ENCODE measurements around the gene HTR7. TPM values are rescaled to one million over a fixed set of nuclear protein-coding genes. Genes with fewer than 3 reads are reported as not detected.
"Not testable (repeated sequence)": the region's sequence is repeated elsewhere in the genome, so short reads cannot be mapped to it uniquely, and the experiment has no call there.

The HTR7 gene
- total and polyA plus RNA-seq, 3 experiments from 2014 or later: not detected

DNA sequence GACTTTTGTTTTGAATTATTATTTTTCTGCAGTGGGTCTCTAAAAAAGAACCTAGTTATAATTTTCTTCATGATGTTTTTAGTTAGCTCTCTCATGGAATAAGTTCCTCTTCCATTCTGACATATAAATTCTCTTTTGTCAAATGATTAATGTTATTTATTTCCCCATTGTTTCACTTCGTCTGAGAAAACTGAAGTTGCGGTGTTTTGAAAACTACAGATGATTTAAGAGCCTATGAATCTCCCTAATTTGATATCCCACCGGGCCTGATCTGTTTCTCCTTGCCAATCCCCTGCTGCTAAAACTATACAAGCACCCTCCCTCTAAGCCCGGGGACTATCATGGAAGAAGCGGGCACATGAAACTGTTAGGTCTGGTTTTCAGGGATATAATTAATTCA lies 41.4 kb downstream of the HTR7 start:
- Mint-ChIP-seq H3K27ac (no peak overlapping the region), H3K36me3 (no peaks in the 10 kb centered on the region), H3K27me3 (peaks cover 7 to 8% of the 10 kb centered on the region in 2 donors), H3K9me3 (peaks cover 0 to 3% (median 0%) of the 10 kb centered on the region in 5 donors), H3K4me1 (no peaks in the 10 kb centered on the region), H3K4me3 (no peak overlapping the region)
- ChIA-PET CTCF (no interaction called here), POLR2A (no interaction called here)
- Histone ChIP-seq H3K27ac (ENCODE audit: low read depth, low read length) (no peak overlapping the region), H3K36me3 (ENCODE audit: insufficient read depth, low read length) (no peaks in the 10 kb centered on the region), H3K9me3 (ENCODE audit: low read length) (no peaks in the 10 kb centered on the region), H3K27me3 (ENCODE audit: insufficient read depth, low read length, poor library complexity, severe bottlenecking) (no peaks in the 10 kb centered on the region), H3K4me3 (ENCODE audit: low read length) (no peak overlapping the region), H3K4me1 (ENCODE audit: insufficient read depth, low read length) (no peaks in the 10 kb centered on the region)
- DNase-seq: no peak

DNA sequence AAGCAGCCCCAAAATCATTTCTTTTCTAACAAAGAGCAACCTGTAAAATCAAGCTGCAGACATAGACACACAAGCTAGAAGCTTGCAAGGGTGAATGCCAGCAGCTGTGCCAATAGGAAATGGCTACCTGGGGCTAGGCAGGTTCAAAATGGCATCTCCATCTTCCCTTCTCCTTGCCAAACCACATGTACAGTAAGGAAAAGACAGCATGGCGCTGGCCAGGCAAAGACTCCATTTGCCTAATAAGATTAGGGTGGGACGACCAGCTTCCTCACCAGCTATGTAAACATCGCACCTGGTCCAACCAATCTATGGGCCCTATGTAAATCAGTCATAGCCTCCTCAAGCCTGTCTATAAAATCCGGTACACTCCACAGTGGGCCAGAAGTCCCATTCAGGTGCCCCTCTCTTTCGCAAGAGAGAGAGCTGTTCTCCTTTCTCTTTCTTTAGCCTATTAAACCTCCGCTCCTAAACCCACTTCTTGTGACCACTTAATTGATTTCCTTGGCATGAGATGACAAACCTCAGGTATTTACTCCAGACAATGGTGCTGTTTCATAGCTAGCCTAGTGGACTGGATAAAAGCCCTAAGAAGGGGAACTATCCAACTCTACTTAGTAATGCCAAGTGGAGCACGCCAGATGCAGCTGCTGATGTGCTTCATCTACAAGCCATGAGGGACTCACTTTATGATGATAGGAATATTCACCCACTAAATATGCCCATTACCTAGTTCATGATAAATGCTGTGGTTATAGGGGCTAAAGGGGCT lies 44.1 kb downstream of the HTR7 start:
- Histone ChIP-seq H3K27me3 (ENCODE audit: insufficient read depth, low read length, poor library complexity, severe bottlenecking) (no peaks in the 10 kb centered on the region), H3K36me3 (ENCODE audit: insufficient read depth, low read length) (no peaks in the 10 kb centered on the region), H3K9me3 (ENCODE audit: low read length) (no peaks in the 10 kb centered on the region), H3K4me3 (ENCODE audit: low read length) (no peak overlapping the region), H3K27ac (ENCODE audit: low read depth, low read length) (no peak overlapping the region), H3K4me1 (ENCODE audit: insufficient read depth, low read length) (no peaks in the 10 kb centered on the region)
- no peak overlapping the region for H3K4me3 Mint-ChIP-seq
- no peak for DNase-seq
- no peak overlapping the region for H3K27ac Mint-ChIP-seq
- ChIA-PET POLR2A (no interaction called here), CTCF (no interaction called here)
- H3K27me3 Mint-ChIP-seq: peaks cover 7 to 8% of the 10 kb centered on the region in 2 donors
- H3K36me3 Mint-ChIP-seq: no peaks in the 10 kb centered on the region
- no peaks in the 10 kb centered on the region for H3K4me1 Mint-ChIP-seq
- H3K9me3 Mint-ChIP-seq: no peaks in the 10 kb centered on the region

DNA sequence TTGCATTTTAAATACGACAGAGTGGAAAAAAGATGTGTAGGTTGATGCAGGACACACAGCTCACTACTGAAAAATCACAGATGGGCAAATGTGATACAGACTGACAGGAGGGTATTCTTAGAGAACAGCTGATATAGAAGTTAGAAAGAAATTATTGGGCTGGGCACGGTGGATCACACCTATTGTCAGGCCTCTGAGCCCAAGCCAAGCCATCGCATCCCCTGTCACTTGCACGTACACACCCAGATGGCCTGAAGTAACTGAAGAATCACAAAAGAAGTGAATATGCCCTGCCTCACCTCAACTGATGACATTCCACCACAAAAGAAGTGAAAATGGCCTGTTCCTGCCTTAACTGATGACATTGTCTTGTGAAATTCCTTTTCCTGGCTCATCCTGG lies 50.7 kb downstream of the HTR7 start:
- H3K36me3 ChIP-seq (ENCODE audit: insufficient read depth, low read length); H3K4me1 ChIP-seq (ENCODE audit: insufficient read depth, low read length); H3K9me3 ChIP-seq (ENCODE audit: low read length); POLR2A ChIA-PET; H3K4me3 ChIP-seq (ENCODE audit: low read length); CTCF ChIA-PET; H3K4me3 Mint-ChIP-seq; H3K27ac Mint-ChIP-seq; H3K9me3 Mint-ChIP-seq; H3K4me1 Mint-ChIP-seq; H3K36me3 Mint-ChIP-seq; DNase-seq; H3K27ac ChIP-seq (ENCODE audit: low read depth, low read length); H3K27me3 ChIP-seq (ENCODE audit: insufficient read depth, low read length, poor library complexity, severe bottlenecking): not testable (repeated sequence)
- peaks cover 9 to 11% of the 10 kb centered on the region in 2 donors for H3K27me3 Mint-ChIP-seq

DNA sequence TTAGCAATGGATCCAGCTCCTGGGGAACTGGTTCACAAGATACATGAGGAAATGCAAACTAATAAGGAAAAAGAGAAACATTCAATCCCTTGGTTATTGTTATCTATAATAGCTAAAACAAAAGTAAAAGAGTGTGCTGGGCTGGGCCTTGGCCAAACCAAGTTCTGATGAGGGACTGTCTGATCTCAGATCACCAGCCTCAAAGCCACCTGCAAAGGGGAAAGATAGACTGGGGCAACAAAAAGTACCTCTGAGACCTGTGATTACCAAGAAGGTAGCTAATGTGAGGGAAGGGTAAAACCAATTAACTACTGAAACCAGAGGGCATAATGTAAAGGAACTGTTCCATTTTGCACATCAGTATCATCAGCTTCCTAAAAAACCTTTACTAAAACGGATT lies 51.2 kb downstream of the HTR7 start:
- Mint-ChIP-seq H3K27ac (no peak overlapping the region), H3K4me3 (no peak overlapping the region), H3K4me1 (no peaks in the 10 kb centered on the region), H3K36me3 (no peaks in the 10 kb centered on the region), H3K9me3 (peaks cover 0 to 3% (median 0%) of the 10 kb centered on the region in 5 donors), H3K27me3 (peaks cover 9 to 11% of the 10 kb centered on the region in 2 donors)
- ChIA-PET POLR2A (no interaction called here), CTCF (no interaction called here)
- Histone ChIP-seq H3K9me3 (ENCODE audit: low read length) (no peaks in the 10 kb centered on the region), H3K4me3 (ENCODE audit: low read length) (no peak overlapping the region), H3K27ac (ENCODE audit: low read depth, low read length) (no peak overlapping the region), H3K27me3 (ENCODE audit: insufficient read depth, low read length, poor library complexity, severe bottlenecking) (no peaks in the 10 kb centered on the region), H3K4me1 (ENCODE audit: insufficient read depth, low read length) (no peaks in the 10 kb centered on the region), H3K36me3 (ENCODE audit: insufficient read depth, low read length) (no peaks in the 10 kb centered on the region)
- DNase-seq: no peak

- no peaks in the 10 kb centered on the region for H3K4me1 Mint-ChIP-seq
- peaks cover 9 to 11% of the 10 kb centered on the region in 2 donors for H3K27me3 Mint-ChIP-seq
- Histone ChIP-seq H3K9me3 (ENCODE audit: low read length) (no peaks in the 10 kb centered on the region), H3K4me1 (ENCODE audit: insufficient read depth, low read length) (no peaks in the 10 kb centered on the region), H3K4me3 (ENCODE audit: low read length) (no peak overlapping the region), H3K36me3 (ENCODE audit: insufficient read depth, low read length) (no peaks in the 10 kb centered on the region), H3K27ac (ENCODE audit: low read depth, low read length) (no peak overlapping the region), H3K27me3 (ENCODE audit: insufficient read depth, low read length, poor library complexity, severe bottlenecking) (no peaks in the 10 kb centered on the region)
- peaks cover 0 to 3% (median 0%) of the 10 kb centered on the region in 5 donors for H3K9me3 Mint-ChIP-seq
- DNase-seq: no peak
- POLR2A ChIA-PET: no interaction called here
- CTCF ChIA-PET: no interaction called here
- H3K27ac Mint-ChIP-seq: no peak overlapping the region
- H3K36me3 Mint-ChIP-seq: no peaks in the 10 kb centered on the region
- H3K4me3 Mint-ChIP-seq: no peak overlapping the region
These were observed 52.6 kb downstream of the HTR7 start for GRCh38 chr10:90805206-90805605.

- Histone ChIP-seq H3K4me3 (ENCODE audit: low read length) (no peak overlapping the region), H3K27ac (ENCODE audit: low read depth, low read length) (no peak overlapping the region), H3K9me3 (ENCODE audit: low read length) (no peaks in the 10 kb centered on the region), H3K36me3 (ENCODE audit: insufficient read depth, low read length) (no peaks in the 10 kb centered on the region), H3K27me3 (ENCODE audit: insufficient read depth, low read length, poor library complexity, severe bottlenecking) (no peaks in the 10 kb centered on the region), H3K4me1 (ENCODE audit: insufficient read depth, low read length) (no peaks in the 10 kb centered on the region)
- ChIA-PET POLR2A (no interaction called here), CTCF (no interaction called here)
- H3K27me3 Mint-ChIP-seq: peaks cover 9 to 11% of the 10 kb centered on the region in 2 donors
- DNase-seq: no peak
- no peaks in the 10 kb centered on the region for H3K36me3 Mint-ChIP-seq
- H3K4me1 Mint-ChIP-seq: no peaks in the 10 kb centered on the region
- H3K27ac Mint-ChIP-seq: peak overlapping the region in 1 of 8 donors; percentile 85
- H3K4me3 Mint-ChIP-seq: no peak overlapping the region
- H3K9me3 Mint-ChIP-seq: peaks cover 0 to 3% (median 0%) of the 10 kb centered on the region in 5 donors
These were observed 53.5 kb downstream of the HTR7 start for GRCh38 chr10:90804354-90804753.

DNA sequence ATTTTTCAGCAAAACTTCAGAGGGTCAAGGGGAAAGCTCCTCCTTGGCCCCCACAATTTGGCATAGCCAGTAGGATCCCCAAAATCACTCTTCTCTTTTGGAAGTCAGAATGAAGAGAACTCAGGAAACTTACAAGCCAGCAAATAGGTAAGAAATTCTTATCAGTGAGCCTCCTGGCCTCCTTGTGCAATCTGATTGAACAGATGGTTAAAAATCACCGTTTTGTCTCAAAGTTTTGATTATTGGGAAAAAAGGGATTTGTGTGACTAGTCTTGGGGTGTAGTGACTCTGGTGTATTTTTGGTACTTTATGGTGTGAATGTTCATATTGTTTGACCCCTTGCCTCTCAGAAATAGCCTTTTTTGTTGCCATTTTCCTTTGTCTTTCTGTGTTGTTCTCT lies 56.2 kb downstream of the HTR7 start:
- no peaks in the 10 kb centered on the region for H3K27me3 ChIP-seq (ENCODE audit: insufficient read depth, low read length, poor library complexity, severe bottlenecking)
- Mint-ChIP-seq H3K36me3 (peaks cover 0 to 1% (median 0%) of the 10 kb centered on the region in 3 donors), H3K27me3 (peaks cover 4 to 5% of the 10 kb centered on the region in 2 donors), H3K4me1 (no peaks in the 10 kb centered on the region), H3K27ac (no peak overlapping the region), H3K9me3 (peaks cover 0 to 2% (median 0%) of the 10 kb centered on the region in 5 donors), H3K4me3 (no peak overlapping the region)
- no peak overlapping the region for H3K27ac ChIP-seq (ENCODE audit: low read depth, low read length)
- CTCF ChIA-PET: no interaction called here
- no peaks in the 10 kb centered on the region for H3K4me1 ChIP-seq (ENCODE audit: insufficient read depth, low read length)
- POLR2A ChIA-PET: no interaction called here
- no peak for DNase-seq
- H3K4me3 ChIP-seq (ENCODE audit: low read length): no peak overlapping the region
- H3K36me3 ChIP-seq (ENCODE audit: insufficient read depth, low read length): no peaks in the 10 kb centered on the region
- no peaks in the 10 kb centered on the region for H3K9me3 ChIP-seq (ENCODE audit: low read length)

GRCh38 chr10:90800232-90800796 lies 57.5 kb downstream of the HTR7 start:
- Histone ChIP-seq H3K27ac (ENCODE audit: low read depth, low read length) (no peak overlapping the region), H3K36me3 (ENCODE audit: insufficient read depth, low read length) (no peaks in the 10 kb centered on the region), H3K9me3 (ENCODE audit: low read length) (no peaks in the 10 kb centered on the region), H3K4me3 (ENCODE audit: low read length) (no peak overlapping the region), H3K4me1 (ENCODE audit: insufficient read depth, low read length) (no peaks in the 10 kb centered on the region), H3K27me3 (ENCODE audit: insufficient read depth, low read length, poor library complexity, severe bottlenecking) (no peaks in the 10 kb centered on the region)
- DNase-seq: no peak
- Mint-ChIP-seq H3K27me3 (peaks cover 4 to 10% of the 10 kb centered on the region in 2 donors), H3K9me3 (peaks cover 0 to 2% (median 2%) of the 10 kb centered on the region in 5 donors), H3K4me1 (no peaks in the 10 kb centered on the region), H3K27ac (no peak overlapping the region), H3K4me3 (no peak overlapping the region), H3K36me3 (peaks cover 0 to 1% (median 0%) of the 10 kb centered on the region in 3 donors)
- CTCF ChIA-PET: no interaction called here
- POLR2A ChIA-PET: no interaction called here
